Tibial nerve (tissue), 4 donors: ENCODE data around the gene NCBP2.

Source experiments
- CTCF ChIP-seq, 5 experiments: fragments of 200-600 bp in 3 of 5; fragments of 450-650 bp in 2 of 5; sonication (generic) in 3 of 5; IDR thresholded peaks; one replicate each; pipeline ENCODE4 v1.5.1; 2016 to 2019; ENCODE audit warnings: antibody characterized with exemption in 5 of 5, mild to moderate bottlenecking in 3 of 5, moderate library complexity in 2 of 5
- EP300 ChIP-seq, 2 donors: sonication (generic); formaldehyde crosslinking; IDR thresholded peaks; one replicate each; pipeline ENCODE4 v1.6.1; 2017; ENCODE audit warnings: antibody characterized with exemption in 2 of 2, mild to moderate bottlenecking in 1 of 2
- POLR2A ChIP-seq, 2 donors: fragments of 450-650 bp; IDR thresholded peaks; one replicate each; pipeline ENCODE4 v1.6.1; 2017; ENCODE audit warnings: antibody characterized with exemption in 2 of 2, mild to moderate bottlenecking in 2 of 2, moderate library complexity in 2 of 2

- no peak for TF ChIP-seq POLR2A (IDR thresholded peaks at IDR 0.05)
- TF ChIP-seq CTCF (IDR thresholded peaks at IDR 0.05): no peak
- TF ChIP-seq EP300 (IDR thresholded peaks at IDR 0.05): no peak
Measured at GRCh38 chr3:196903740-196904139, 38.6 kb downstream of the NCBP2 start.
